Thyroid gland (tissue), 4 donors: ENCODE results near the gene MACF1.

ENCODE experiments used
- POLR2A ChIP-seq, 2 donors: fragments of 450-650 bp; IDR thresholded peaks; one replicate each; pipeline ENCODE4 v1.6.1; 2017; ENCODE audit warnings: antibody characterized with exemption in 2 of 2, mild to moderate bottlenecking in 2 of 2, moderate library complexity in 1 of 2
- TF ChIP-seq, protein P1 (sequence below), 6 experiments: fragments of 200-600 bp in 3 of 6; fragments of 450-650 bp in 3 of 6; sonication (generic) in 3 of 6; IDR thresholded peaks; one replicate each; pipeline ENCODE4 v1.5.1; 2016 to 2019; ENCODE audit warnings: antibody characterized with exemption in 6 of 6, mild to moderate bottlenecking in 2 of 6, inconsistent platforms in 1 of 6, moderate library complexity in 1 of 6

DNA sequence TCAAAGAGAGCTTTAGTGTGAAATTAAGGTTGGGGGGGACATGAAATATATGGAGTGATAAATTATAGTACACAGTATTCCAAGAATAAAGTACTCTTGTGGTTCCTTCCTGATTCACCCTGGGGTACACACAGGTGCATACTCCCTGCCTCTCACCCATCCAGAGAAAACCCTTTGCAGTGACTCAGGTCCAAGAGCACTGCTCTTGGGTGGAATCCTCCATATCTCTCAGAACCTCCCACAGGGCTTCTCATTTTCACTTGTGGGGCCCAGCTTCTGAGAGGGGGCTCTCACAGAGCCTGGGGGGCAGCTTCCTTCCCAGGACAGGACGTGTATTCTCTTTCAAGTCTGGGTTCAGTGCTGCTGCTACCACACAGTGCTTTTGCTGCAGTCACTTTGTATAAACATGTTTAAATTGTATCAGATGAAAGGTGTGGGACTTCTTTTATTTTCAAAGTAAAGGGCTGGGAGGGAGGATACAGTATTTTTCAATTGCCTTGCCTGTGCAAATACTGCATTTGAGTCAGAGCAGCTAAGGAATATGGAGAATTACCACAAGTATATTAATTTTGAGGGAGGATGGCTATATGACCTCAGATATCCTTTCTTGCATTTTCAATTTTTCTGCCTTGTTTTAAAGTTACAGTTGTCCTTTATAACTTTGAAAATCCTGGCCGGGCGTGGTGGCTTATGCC, 262.1 kb downstream of the MACF1 start:
- TF ChIP-seq, protein P1, sequence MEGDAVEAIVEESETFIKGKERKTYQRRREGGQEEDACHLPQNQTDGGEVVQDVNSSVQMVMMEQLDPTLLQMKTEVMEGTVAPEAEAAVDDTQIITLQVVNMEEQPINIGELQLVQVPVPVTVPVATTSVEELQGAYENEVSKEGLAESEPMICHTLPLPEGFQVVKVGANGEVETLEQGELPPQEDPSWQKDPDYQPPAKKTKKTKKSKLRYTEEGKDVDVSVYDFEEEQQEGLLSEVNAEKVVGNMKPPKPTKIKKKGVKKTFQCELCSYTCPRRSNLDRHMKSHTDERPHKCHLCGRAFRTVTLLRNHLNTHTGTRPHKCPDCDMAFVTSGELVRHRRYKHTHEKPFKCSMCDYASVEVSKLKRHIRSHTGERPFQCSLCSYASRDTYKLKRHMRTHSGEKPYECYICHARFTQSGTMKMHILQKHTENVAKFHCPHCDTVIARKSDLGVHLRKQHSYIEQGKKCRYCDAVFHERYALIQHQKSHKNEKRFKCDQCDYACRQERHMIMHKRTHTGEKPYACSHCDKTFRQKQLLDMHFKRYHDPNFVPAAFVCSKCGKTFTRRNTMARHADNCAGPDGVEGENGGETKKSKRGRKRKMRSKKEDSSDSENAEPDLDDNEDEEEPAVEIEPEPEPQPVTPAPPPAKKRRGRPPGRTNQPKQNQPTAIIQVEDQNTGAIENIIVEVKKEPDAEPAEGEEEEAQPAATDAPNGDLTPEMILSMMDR (IDR thresholded peaks at IDR 0.05), result no peak
- TF ChIP-seq POLR2A (IDR thresholded peaks at IDR 0.05), result no peak
